Thyroid gland (tissue), 4 donors: Measurements from ENCODE around the gene GRIK4.

Source experiments
- POLR2A ChIP-seq, 2 donors: fragments of 450-650 bp; IDR thresholded peaks; one replicate each; pipeline ENCODE4 v1.6.1; 2017; ENCODE audit warnings: antibody characterized with exemption in 2 of 2, mild to moderate bottlenecking in 2 of 2, moderate library complexity in 1 of 2
- TF ChIP-seq, protein P1 (sequence below), 6 experiments: fragments of 200-600 bp in 3 of 6; fragments of 450-650 bp in 3 of 6; sonication (generic) in 3 of 6; IDR thresholded peaks; one replicate each; pipeline ENCODE4 v1.5.1; 2016 to 2019; ENCODE audit warnings: antibody characterized with exemption in 6 of 6, mild to moderate bottlenecking in 2 of 6, inconsistent platforms in 1 of 6, moderate library complexity in 1 of 6

DNA sequence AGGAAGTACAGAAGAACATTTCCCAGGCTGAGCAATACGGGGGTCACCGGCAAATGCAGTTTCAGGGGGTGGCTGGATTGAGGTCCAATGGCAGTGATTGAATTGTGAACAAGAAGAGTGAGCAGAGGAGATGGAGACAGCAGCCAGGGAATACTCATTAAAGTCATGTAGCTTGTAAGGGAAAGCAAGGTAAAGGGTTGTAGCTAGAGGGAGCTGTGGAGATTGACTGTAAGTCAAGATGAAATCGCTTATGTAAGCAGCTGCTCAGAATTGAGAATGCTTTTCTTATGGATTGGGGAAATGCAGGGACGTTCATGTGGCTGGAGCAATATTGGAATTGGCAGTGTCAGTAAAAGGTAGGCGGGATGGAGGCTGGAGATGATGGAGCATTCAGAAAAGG is 401.0 kb downstream of the GRIK4 start:
- no peak for TF ChIP-seq POLR2A (IDR thresholded peaks at IDR 0.05)
- TF ChIP-seq, protein P1, sequence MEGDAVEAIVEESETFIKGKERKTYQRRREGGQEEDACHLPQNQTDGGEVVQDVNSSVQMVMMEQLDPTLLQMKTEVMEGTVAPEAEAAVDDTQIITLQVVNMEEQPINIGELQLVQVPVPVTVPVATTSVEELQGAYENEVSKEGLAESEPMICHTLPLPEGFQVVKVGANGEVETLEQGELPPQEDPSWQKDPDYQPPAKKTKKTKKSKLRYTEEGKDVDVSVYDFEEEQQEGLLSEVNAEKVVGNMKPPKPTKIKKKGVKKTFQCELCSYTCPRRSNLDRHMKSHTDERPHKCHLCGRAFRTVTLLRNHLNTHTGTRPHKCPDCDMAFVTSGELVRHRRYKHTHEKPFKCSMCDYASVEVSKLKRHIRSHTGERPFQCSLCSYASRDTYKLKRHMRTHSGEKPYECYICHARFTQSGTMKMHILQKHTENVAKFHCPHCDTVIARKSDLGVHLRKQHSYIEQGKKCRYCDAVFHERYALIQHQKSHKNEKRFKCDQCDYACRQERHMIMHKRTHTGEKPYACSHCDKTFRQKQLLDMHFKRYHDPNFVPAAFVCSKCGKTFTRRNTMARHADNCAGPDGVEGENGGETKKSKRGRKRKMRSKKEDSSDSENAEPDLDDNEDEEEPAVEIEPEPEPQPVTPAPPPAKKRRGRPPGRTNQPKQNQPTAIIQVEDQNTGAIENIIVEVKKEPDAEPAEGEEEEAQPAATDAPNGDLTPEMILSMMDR (IDR thresholded peaks at IDR 0.05) = no peak
